ENCODE measurements around the gene KSR1.

DNA sequence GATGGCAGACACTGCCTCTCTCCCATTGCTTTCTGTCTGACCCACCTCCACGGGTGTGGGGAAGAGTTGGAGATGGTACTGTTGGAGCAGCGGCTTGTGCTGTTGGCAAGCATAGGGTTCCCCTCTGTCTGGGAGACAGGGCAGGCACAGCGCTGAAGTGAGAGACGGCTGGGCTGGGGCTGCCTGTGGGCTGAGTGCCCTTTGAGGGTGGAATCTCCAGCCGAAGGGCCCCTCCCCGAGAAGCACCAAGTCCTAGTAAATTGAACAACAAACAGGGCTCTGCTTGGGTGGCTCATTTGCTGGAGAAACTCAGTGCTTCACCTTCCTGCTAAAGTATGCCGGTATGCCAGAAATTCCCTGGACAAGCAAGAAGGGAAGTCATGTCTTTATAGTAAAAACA, 79.7 kb downstream of the KSR1 start:
- TF ChIP-seq POLR2A (IDR thresholded peaks at IDR 0.05) (no peak), CTCF (IDR thresholded peaks at IDR 0.05) (no peak), POLR2AphosphoS5 (IDR thresholded peaks at IDR 0.05; ENCODE audit: insufficient read depth in 1 of 2, low read depth in 1 of 2) (no peak)

Data from vagina (tissue), 2 donors.